HepG2 (cell line): ENCODE measurements around the gene ADCYAP1. TPM values are rescaled to one million over a fixed set of nuclear protein-coding genes. Genes with fewer than 3 reads are reported as not detected.
A peak's percentile ranks its signal among the peaks of the same experiment; 100 is the strongest.

Source experiments
- AHR ChIP-seq: IDR thresholded peaks from 2 replicates; pipeline ENCODE4 v1.6.1; 2018; ENCODE audit warnings: missing genetic modification reagents, missing compliant biosample characterization
- ARNTL ChIP-seq: sonication (generic); formaldehyde crosslinking; IDR thresholded peaks from 2 replicates; pipeline ENCODE4 v1.4.0; 2020; ENCODE audit warnings: mild to moderate bottlenecking, missing genetic modification reagents
- MEIS1 ChIP-seq: sonication (generic); formaldehyde crosslinking; IDR thresholded peaks from 2 replicates; pipeline ENCODE4 v1.9.0; 2021; ENCODE audit warnings: mild to moderate bottlenecking, missing genetic modification reagents, moderate library complexity, borderline replicate concordance
- MYPOP ChIP-seq: sonication (generic); formaldehyde crosslinking; IDR thresholded peaks from 2 replicates; pipeline ENCODE4 v1.8.1; 2023; ENCODE audit warnings: mild to moderate bottlenecking, moderate library complexity, missing genetic modification reagents
- PCBP2 ChIP-seq: fragments of 200-400 bp; formaldehyde crosslinking; optimal IDR thresholded peaks from 2 replicates; pipeline ENCODE3; 2018; ENCODE audit warnings: low read length, low read depth; ENCODE audit not compliant: poor library complexity, severe bottlenecking
- PHF20 ChIP-seq: sonication (generic); formaldehyde crosslinking; IDR thresholded peaks from 2 replicates; pipeline ENCODE4 v1.5.0; 2020; ENCODE audit warnings: mild to moderate bottlenecking, missing genetic modification reagents
- RXRB ChIP-seq: IDR thresholded peaks from 2 replicates; pipeline ENCODE4 v1.6.1; 2016; ENCODE audit warnings: borderline replicate concordance, missing genetic modification reagents, missing compliant biosample characterization
- SIX1 ChIP-seq: sonication (generic); formaldehyde crosslinking; IDR thresholded peaks from 2 replicates; pipeline ENCODE4 v1.4.0; 2020; ENCODE audit warnings: missing genetic modification reagents, borderline replicate concordance
- SPEN ChIP-seq: sonication (generic); formaldehyde crosslinking; IDR thresholded peaks from 2 replicates; pipeline ENCODE4 v1.5.1; 2020; ENCODE audit warnings: low read depth, mild to moderate bottlenecking, missing genetic modification reagents
- TFDP1 ChIP-seq: IDR thresholded peaks from 2 replicates; pipeline ENCODE4 v1.6.1; 2016; ENCODE audit warnings: missing compliant biosample characterization, missing genetic modification reagents, borderline replicate concordance
- THAP11 ChIP-seq: IDR thresholded peaks from 2 replicates; pipeline ENCODE4 v1.6.1; 2016; ENCODE audit warnings: missing biosample characterization, missing genetic modification reagents
- ZBTB25 ChIP-seq: IDR thresholded peaks from 2 replicates; pipeline ENCODE4 v1.6.1; 2018; ENCODE audit warnings: missing genetic modification reagents
- ZBTB26 ChIP-seq: IDR thresholded peaks from 2 replicates; pipeline ENCODE4 v1.6.1; 2016; ENCODE audit warnings: missing compliant biosample characterization, missing genetic modification reagents, borderline replicate concordance
- ZGPAT ChIP-seq: IDR thresholded peaks from 2 replicates; pipeline ENCODE4 v1.6.1; 2016; ENCODE audit warnings: mild to moderate bottlenecking
- ZMYM4 ChIP-seq: sonication (generic); formaldehyde crosslinking; IDR thresholded peaks from 2 replicates; pipeline ENCODE4 v1.8.1; 2023; ENCODE audit warnings: mild to moderate bottlenecking, missing genetic modification reagents
- ZNF205 ChIP-seq: IDR thresholded peaks from 2 replicates; pipeline ENCODE4 v1.6.1; 2018; ENCODE audit warnings: missing biosample characterization, missing genetic modification reagents
- ZNF234 ChIP-seq: sonication (generic); formaldehyde crosslinking; conservative IDR thresholded peaks from 2 replicates; pipeline ENCODE4 v1.5.1; 2020; ENCODE audit warnings: mild to moderate bottlenecking, missing genetic modification reagents
- ZNF382 ChIP-seq: sonication (generic); formaldehyde crosslinking; IDR thresholded peaks from 2 replicates; pipeline ENCODE4 v1.5.0; 2020; ENCODE audit warnings: missing genetic modification reagents, mild to moderate bottlenecking, borderline replicate concordance
- ZNF556 ChIP-seq: sonication (generic); formaldehyde crosslinking; IDR thresholded peaks from 2 replicates; pipeline ENCODE4 v1.4.0; 2020; ENCODE audit warnings: mild to moderate bottlenecking, missing genetic modification reagents, borderline replicate concordance
- ZNF574 ChIP-seq: sonication (generic); formaldehyde crosslinking; IDR thresholded peaks from 2 replicates; pipeline ENCODE4 v1.4.0; 2020; ENCODE audit warnings: missing genetic modification reagents
- polyA plus RNA-seq, 8 experiments: library from polyadenylated mRNA; depleted of rRNA in 3 of 8; stranded (reverse) in 7 of 8; unstranded in 1 of 8; fragments of >200 nt; fragmentation: Illumina TruSeq in 4 of 8; extraction: Trizol in 4 of 8; gene quantifications; 2 replicates each; pipeline versions ENCODE4 v1.2.1 to v1.2.3, GENCODE V29; 2011 to 2016; ENCODE audit warnings: low read depth in 4 of 8, missing spikeins in 1 of 8, mixed read lengths in 1 of 8; ENCODE audit not compliant: insufficient read depth in 1 of 8
- total RNA-seq, 5 experiments: library from RNA; depleted of rRNA; stranded (reverse); fragments of >200 nt; fragmentation: Illumina TruSeq; extraction: Trizol; gene quantifications; 2 replicates each; pipeline ENCODE4 v1.2.3, GENCODE V29; 2016; ENCODE audit warnings: low read depth in 1 of 5

ADCYAP1 gene
- total and polyA plus RNA-seq, 2 of the 13 experiments (the other 11 are each of a cell fraction or from before 2014, with no cell fraction given), result not detected

GRCh38 chr18:923144-923866 lies 18.6 kb downstream of the ADCYAP1 start (continued):
- TF ChIP-seq ZNF382 (CRISPR knock-in tag), result no peak
- 0 out of 2 replicates have a peak, but pooled peaks have one; percentile 23 for TF ChIP-seq ZMYM4 (CRISPR knock-in tag)
- TF ChIP-seq SIX1 (CRISPR knock-in tag), result 0 out of 2 replicates have a peak, but pooled peaks have one; percentile 32
- no peak for TF ChIP-seq MEIS1 (CRISPR knock-in tag)
- no peak for TF ChIP-seq ZBTB26
- TF ChIP-seq ZNF205 (CRISPR knock-in tag), result no peak
- no peak for TF ChIP-seq ZNF574 (CRISPR knock-in tag)
- no peak for TF ChIP-seq ZNF234 (CRISPR knock-in tag)
- TF ChIP-seq SPEN (CRISPR knock-in tag), result no peak
- 0 out of 2 replicates have a peak, but pooled peaks have one; percentile 54 for TF ChIP-seq ZBTB25
- TF ChIP-seq PHF20, result no peak
- peak; percentile 31; the same call in 1 of the 2 replicates for TF ChIP-seq ZGPAT (CRISPR knock-in tag)
- no peak for TF ChIP-seq TFDP1
- TF ChIP-seq MYPOP (CRISPR knock-in tag), result peak; percentile 49; the same call in 1 of the 2 replicates
- no peak for TF ChIP-seq ZNF556 (CRISPR knock-in tag)
- TF ChIP-seq ARNTL (CRISPR knock-in tag), result no peak
- peak; percentile 42; the same call in 1 of the 2 replicates for TF ChIP-seq THAP11 (CRISPR knock-in tag)
- TF ChIP-seq AHR (CRISPR knock-in tag), result no peak
- TF ChIP-seq RXRB (CRISPR knock-in tag), result peak; percentile 41; the same call in 1 of the 2 replicates
- TF ChIP-seq PCBP2, result no peak
